Measurements from ENCODE around the gene NUDT1. TPM values are rescaled to one million over a fixed set of nuclear protein-coding genes. Genes with fewer than 3 reads are reported as not detected.

NUDT1 gene
- total and polyA plus RNA-seq, 2 donors (not counting 3 experiments of a cell fraction or from before 2014, with no cell fraction given) = 23.9 to 25.9 TPM

DNA sequence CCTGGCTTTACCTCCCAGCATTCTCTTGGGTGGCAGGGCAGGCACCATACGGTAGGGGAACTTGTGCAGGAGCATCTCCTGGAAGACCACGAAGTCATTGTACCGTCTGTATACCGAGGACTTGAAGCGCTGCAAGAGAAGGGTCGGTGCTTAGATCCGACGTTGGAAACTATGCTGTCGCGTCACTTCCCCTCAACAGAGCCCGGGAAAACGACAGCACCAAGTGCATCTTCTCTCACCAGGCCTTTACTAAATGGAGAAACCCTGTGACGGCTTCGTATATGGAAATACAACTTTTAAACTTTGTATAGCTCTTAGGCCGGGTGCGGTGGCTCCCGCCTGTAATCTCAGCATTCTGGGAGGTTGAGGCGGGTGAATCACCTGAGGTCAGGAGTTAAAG lies 33.1 kb downstream of the NUDT1 start:
- H3K4me3 ChIP-seq (replicated peaks in 1 of 3; ENCODE audit: insufficient read depth in 1 of 3, low read depth in 1 of 3, low read length in 3 of 3) = no peak overlapping the region
- intact Hi-C loops (cut with micrococcal nuclease) (no loop called here), dilution Hi-C loops (cut with MboI; ENCODE audit: extremely low pct_ligation_motif_present, low sequenced_read_pairs) (no loop called here)
- H4K20me1 ChIP-seq (replicated peaks; ENCODE audit: control insufficient read depth, extremely low read depth, insufficient read depth, low read length) = no peaks in the 10 kb centered on the region
- H3K36me3 ChIP-seq (ENCODE audit: control insufficient read depth in 2 of 2, extremely low read depth in 1 of 2, insufficient read depth in 2 of 2, low read length in 2 of 2) = peaks cover 0 to 6% of the 10 kb centered on the region in 2 experiments
- FAIRE-seq (no peak), DNase-seq (ENCODE audit: low read depth, low spot score) (no peak)
- no peak for TF ChIP-seq FOS (IDR thresholded peaks at IDR 0.05; ENCODE audit: borderline replicate concordance, insufficient read depth, low read length)
- no peak for TF ChIP-seq JUN (IDR thresholded peaks at IDR 0.05; ENCODE audit: borderline replicate concordance, insufficient read depth, insufficient read length, low read depth)
- no peak for TF ChIP-seq POLR2AphosphoS5 (IDR thresholded peaks at IDR 0.05; ENCODE audit: insufficient read depth, low read depth, low read length)
- TF ChIP-seq MAX (IDR thresholded peaks at IDR 0.05; ENCODE audit: insufficient read depth, insufficient read length) = no peak
- TF ChIP-seq MYC (IDR thresholded peaks at IDR 0.05; ENCODE audit: low read depth, low read length) = no peak
- no peak for TF ChIP-seq POLR2A (IDR thresholded peaks at IDR 0.05; ENCODE audit: low read depth, low read length)
- TF ChIP-seq GATA2 (IDR thresholded peaks at IDR 0.05; ENCODE audit: insufficient read depth, insufficient read length, low read depth, low read length) = no peak
- TF ChIP-seq, protein P1, sequence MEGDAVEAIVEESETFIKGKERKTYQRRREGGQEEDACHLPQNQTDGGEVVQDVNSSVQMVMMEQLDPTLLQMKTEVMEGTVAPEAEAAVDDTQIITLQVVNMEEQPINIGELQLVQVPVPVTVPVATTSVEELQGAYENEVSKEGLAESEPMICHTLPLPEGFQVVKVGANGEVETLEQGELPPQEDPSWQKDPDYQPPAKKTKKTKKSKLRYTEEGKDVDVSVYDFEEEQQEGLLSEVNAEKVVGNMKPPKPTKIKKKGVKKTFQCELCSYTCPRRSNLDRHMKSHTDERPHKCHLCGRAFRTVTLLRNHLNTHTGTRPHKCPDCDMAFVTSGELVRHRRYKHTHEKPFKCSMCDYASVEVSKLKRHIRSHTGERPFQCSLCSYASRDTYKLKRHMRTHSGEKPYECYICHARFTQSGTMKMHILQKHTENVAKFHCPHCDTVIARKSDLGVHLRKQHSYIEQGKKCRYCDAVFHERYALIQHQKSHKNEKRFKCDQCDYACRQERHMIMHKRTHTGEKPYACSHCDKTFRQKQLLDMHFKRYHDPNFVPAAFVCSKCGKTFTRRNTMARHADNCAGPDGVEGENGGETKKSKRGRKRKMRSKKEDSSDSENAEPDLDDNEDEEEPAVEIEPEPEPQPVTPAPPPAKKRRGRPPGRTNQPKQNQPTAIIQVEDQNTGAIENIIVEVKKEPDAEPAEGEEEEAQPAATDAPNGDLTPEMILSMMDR (IDR thresholded peaks at IDR 0.05; ENCODE audit: extremely low read depth in 1 of 2, insufficient read depth in 1 of 2, low read depth in 1 of 2, low read length in 2 of 2) = no peak
- no peak for TF ChIP-seq EZH2 (IDR thresholded peaks at IDR 0.05; ENCODE audit: borderline replicate concordance, low read depth, low read length, severe bottlenecking)
- no peaks in the 10 kb centered on the region for H3K9me1 ChIP-seq (replicated peaks; ENCODE audit: control insufficient read depth, extremely low read depth, insufficient read depth, low read length)
- no peak overlapping the region for H3K9ac ChIP-seq (replicated peaks; ENCODE audit: extremely low read depth, insufficient read depth, low read length)
- ChIA-PET CTCF (no interaction called here), POLR2A (no interaction called here)
- no peaks in the 10 kb centered on the region for H3K27me3 ChIP-seq (ENCODE audit: control insufficient read depth in 2 of 2, insufficient read depth in 2 of 2, low read length in 2 of 2)
- H3K4me2 ChIP-seq (ENCODE audit: insufficient read depth, low read length) = no peak overlapping the region
- no peaks in the 10 kb centered on the region for H3K4me1 ChIP-seq (ENCODE audit: control insufficient read depth, extremely low read depth, insufficient read depth, low read length)
- no peaks in the 10 kb centered on the region for H3K9me3 ChIP-seq (replicated peaks; ENCODE audit: control insufficient read depth, insufficient read depth, low read length)
- BruUV-seq (replicated peaks) = no TSS peak
- H2AFZ ChIP-seq (ENCODE audit: low read depth, low read length) = no peak overlapping the region
- no peaks in the 10 kb centered on the region for H3K79me2 ChIP-seq (ENCODE audit: control insufficient read depth, insufficient read depth, low read length)
- H3K27ac ChIP-seq (ENCODE audit: insufficient read depth, low read depth, low read length) = no peak overlapping the region

Data from endothelial cell of umbilical vein (primary cell).